Lower leg skin (tissue), 4 donors: Measurements from ENCODE around the gene DENND5A. TPM values are rescaled to one million over a fixed set of nuclear protein-coding genes. Genes with fewer than 3 reads are reported as not detected.
A peak's percentile ranks its signal among the peaks of the same experiment; 100 is the strongest.
"Not testable (repeated sequence)": the region's sequence is repeated elsewhere in the genome, so short reads cannot be mapped to it uniquely, and the experiment has no call there.

Source experiments
- DNase-seq, 2 donors: peaks; one replicate each; pipeline ENCODE4 v3.0.0-alpha.2; 2019; ENCODE audit warnings: low spot score in 2 of 2
- H3K4me3 ChIP-seq: fragments of 200-600 bp; sonication (generic); 2 replicates; pipeline ENCODE4 v1.5.1; 2017; ENCODE audit warnings: mild to moderate bottlenecking, low read depth; ENCODE audit not compliant: poor library complexity, severe bottlenecking
- POLR2A ChIP-seq, 2 donors: fragments of 450-650 bp; IDR thresholded peaks; one replicate each; pipeline ENCODE4 v1.6.1; 2016 to 2017; ENCODE audit warnings: antibody characterized with exemption in 2 of 2, mild to moderate bottlenecking in 1 of 2, moderate library complexity in 1 of 2
- WGBS, 2 donors: methylation state at CpG; one replicate each; pipeline ENCODE4 v1.1.5; 2018; 5-methylcytosine and 5-hydroxymethylcytosine counted together
- intact Hi-C: fragments of 100-400 bp; cut with DNase I; formaldehyde crosslinking; loops from one replicate; pipeline ENCODE4 v1.15.0; 2023; ENCODE audit warnings: low total_unique reads
- total RNA-seq, 4 donors: library from RNA; depleted of rRNA; stranded (reverse); fragments of >200 nt; gene quantifications; one replicate each; pipeline ENCODE4 v1.1.0, GENCODE V29; 2016
- TF ChIP-seq, protein P1 (sequence below), 3 donors: fragments of 450-650 bp; IDR thresholded peaks; one replicate each; pipeline ENCODE4 v1.5.1; 2016; ENCODE audit warnings: antibody characterized with exemption in 3 of 3, mild to moderate bottlenecking in 3 of 3, moderate library complexity in 2 of 3

Gene DENND5A
- total RNA-seq, 4 donors from 2014 or later: 21.2 to 34.1 (median 28.7) TPM

DNA sequence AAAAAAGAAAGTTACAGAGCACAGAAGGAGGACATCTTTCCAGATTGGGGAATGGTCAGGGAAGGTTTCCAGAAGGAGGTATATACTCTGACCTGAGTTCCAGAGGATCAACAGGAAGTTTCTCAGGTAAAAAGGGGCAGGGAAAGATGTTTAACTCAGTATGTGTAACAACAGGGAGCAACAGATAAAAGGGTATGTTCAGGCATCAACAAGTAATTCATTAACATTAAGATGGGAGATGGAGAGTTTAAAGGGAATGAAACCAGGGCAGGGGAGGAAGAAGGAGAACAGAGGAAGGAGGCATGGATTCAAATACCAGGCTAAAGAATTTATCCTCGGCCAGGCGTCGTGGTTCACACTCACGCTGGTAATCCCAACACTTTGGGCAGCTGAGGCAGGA is 2.5 kb upstream of the DENND5A start:
- intact Hi-C loops: no loop called here
- TF ChIP-seq, protein P1, sequence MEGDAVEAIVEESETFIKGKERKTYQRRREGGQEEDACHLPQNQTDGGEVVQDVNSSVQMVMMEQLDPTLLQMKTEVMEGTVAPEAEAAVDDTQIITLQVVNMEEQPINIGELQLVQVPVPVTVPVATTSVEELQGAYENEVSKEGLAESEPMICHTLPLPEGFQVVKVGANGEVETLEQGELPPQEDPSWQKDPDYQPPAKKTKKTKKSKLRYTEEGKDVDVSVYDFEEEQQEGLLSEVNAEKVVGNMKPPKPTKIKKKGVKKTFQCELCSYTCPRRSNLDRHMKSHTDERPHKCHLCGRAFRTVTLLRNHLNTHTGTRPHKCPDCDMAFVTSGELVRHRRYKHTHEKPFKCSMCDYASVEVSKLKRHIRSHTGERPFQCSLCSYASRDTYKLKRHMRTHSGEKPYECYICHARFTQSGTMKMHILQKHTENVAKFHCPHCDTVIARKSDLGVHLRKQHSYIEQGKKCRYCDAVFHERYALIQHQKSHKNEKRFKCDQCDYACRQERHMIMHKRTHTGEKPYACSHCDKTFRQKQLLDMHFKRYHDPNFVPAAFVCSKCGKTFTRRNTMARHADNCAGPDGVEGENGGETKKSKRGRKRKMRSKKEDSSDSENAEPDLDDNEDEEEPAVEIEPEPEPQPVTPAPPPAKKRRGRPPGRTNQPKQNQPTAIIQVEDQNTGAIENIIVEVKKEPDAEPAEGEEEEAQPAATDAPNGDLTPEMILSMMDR (IDR thresholded peaks at IDR 0.05): no peak
- no peak for TF ChIP-seq POLR2A (IDR thresholded peaks at IDR 0.05)

DNA sequence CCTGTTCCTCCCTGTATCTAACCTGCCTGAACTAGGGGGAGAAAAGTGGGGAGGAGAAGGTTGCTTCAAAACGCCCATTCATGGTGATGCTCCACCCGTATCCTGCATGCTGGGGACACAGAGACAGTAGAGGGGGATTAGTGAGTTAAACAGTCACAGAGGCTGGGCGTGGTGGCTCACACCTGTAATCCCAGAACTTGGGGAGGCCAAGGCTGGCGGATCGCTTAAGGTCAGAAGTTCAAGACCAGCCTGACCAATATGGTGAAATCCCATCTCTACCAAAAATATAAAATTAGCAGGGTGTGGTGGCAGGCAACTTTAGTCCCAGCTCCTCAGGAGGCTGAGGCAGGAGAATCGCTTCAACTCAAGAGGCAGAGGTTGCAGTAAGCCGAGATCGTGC is 1.8 kb upstream of the DENND5A start:
- intact Hi-C loops: no loop called here
- H3K4me3 ChIP-seq: no peak overlapping the region
- no peak for TF ChIP-seq POLR2A (IDR thresholded peaks at IDR 0.05)
- TF ChIP-seq, protein P1 (IDR thresholded peaks at IDR 0.05): no peak
- 91 to 93% methylated on average over 8 of the region's 8 CpGs for WGBS, 2 donors
- DNase-seq: no peak

More for the DNA sequence above, 2.5 kb upstream of the DENND5A start:
- DNase-seq: no peak
- H3K4me3 ChIP-seq: no peak overlapping the region
- WGBS, 2 donors: 90 to 94% methylated on average over 4 of the region's 4 CpGs

DNA sequence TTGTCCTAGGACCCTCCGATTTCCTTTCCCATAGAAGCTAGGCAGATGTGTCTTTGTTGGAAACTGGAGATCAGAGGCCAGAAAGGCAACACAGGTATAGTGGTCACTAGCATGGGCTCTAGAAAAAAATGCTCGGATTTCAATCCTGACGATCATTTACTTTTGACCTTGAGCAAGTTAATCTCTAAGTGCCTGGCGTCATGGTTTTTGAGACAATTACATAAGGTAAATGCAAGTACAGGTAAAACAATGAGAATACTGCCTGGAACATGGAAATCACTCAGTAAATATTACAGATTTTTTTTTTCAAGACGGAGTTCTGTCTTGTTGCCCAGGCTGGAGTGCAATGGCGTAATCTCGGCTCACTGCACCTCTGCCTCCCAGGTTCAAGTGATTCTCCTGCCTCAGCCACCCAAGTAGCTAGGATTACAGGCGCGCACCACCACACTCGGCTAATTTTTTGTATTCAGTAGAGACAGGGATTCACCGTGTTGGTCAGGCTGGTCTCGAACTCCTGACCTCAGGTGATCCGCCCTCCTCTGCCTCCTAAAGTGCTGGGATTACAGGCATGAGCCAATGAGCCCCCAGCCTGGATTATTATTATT is 1.1 kb upstream of the DENND5A start:
- no peak overlapping the region for H3K4me3 ChIP-seq
- TF ChIP-seq POLR2A (IDR thresholded peaks at IDR 0.05): no peak
- TF ChIP-seq, protein P1 (IDR thresholded peaks at IDR 0.05): no peak
- intact Hi-C loops: no loop called here
- 81 to 85% methylated on average over 13 of the region's 13 CpGs for WGBS, 2 donors
- no peak for DNase-seq

DNA sequence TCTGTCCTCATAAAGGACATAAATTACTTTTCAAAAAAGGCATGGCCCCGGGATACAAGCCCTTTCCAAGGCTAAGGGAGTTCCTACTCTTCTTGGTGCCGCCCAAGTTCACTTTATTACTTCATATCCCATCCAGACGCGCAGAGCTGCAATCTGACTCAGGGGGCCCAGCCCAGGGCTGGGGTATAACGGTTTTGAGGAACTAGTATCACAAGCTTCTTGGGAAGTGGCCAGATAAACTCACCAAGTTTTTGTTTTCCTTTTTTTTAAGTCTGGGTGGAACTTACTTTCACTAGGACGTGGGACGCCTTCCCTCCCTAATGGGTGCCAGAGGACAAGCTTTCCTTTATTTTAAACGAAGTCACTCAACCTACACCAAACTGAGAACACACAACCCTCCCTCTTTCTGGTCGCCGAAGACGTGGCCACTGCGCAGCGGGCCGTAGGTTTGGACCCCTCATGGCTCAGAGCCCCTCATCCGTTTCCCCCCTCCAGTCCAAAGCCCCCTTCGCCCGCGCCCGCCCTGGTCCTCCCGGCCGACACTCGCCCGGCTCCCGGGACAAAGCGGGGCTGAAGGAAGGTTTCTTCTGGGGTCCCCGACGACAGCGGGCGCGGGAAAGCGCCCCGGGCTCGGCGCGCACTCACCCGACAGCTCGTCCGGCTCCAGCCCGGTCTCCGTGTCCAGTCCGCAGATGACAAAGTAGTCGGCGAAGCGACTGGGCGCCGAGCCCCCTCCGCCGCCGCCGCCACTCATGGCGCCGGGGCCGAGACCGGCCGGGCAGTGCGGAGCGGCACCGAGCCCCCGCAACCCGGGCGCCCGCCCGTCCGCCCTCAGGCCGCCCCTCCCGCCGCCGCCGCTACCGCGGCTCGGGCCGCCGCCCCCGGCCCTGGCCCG is 587 bp downstream of the DENND5A start:
- DNase-seq: peak; percentile 78 to 90
- intact Hi-C loops: no loop called here
- peak overlapping the region; percentile 88 for H3K4me3 ChIP-seq
- WGBS, 2 donors: 0 to 1% methylated on average over 31 to 59 of the region's 76 CpGs
- TF ChIP-seq, protein P1 (IDR thresholded peaks at IDR 0.05): no peak
- no peak for TF ChIP-seq POLR2A (IDR thresholded peaks at IDR 0.05)

DNA sequence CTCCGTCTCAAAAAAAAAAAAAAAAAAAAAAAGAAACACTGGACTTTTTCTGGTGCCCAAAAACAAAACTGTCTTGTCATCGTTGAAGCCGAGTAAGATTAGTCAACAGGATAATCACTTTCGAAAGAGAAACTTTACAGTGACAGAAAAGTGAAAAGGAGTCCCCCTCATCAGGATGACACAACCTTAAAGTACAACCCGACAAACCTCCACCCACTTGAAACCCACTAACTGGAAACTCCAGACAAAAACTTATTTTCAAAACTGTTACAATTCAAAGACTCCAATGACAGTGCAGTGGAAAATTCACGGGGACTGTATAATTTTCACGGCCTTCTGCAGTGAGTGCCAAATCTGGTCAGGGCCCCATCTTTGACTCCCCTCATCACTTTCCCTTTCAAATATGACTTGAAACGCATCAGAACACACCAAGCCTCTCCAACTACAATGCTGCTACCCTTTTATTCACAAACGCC is 1.3 kb downstream of the DENND5A start:
- peak overlapping the region; percentile 88 for H3K4me3 ChIP-seq
- intact Hi-C loops: no loop called here
- WGBS, 2 donors: 9 to 15% methylated on average over 8 to 9 of the region's 9 CpGs
- no peak for TF ChIP-seq POLR2A (IDR thresholded peaks at IDR 0.05)
- TF ChIP-seq, protein P1 (IDR thresholded peaks at IDR 0.05): no peak
- DNase-seq: no peak

DNA sequence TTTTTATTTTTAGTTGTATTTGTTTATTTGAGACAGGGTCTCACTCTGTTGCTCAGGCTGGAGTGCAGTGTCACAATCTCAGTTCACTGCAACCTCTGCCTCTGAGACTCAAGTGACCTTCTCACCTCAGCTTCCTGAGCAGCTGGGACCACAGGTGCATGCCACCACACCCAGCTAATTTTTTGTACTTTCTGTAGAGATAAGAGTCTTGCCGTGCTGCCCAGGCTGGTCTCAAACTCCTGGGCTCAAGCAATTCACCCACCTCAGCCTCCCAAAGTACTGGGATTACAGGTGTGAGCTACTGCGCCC is 4.4 kb downstream of the DENND5A start:
- H3K4me3 ChIP-seq, DNase-seq, intact Hi-C loops: not testable (repeated sequence)
- WGBS, 2 donors: 62 to 68% methylated on average over 2 of the region's 2 CpGs
